ENCODE data around the gene PAFAH2. TPM values are rescaled to one million over a fixed set of nuclear protein-coding genes. Genes with fewer than 3 reads are reported as not detected.

PAFAH2 gene
- total and polyA plus RNA-seq, 2 donors, result 7.4 to 10.0 TPM

GRCh38 chr1:26014179-26014578 lies 16.3 kb upstream of the PAFAH2 start:
- Histone ChIP-seq H3K27ac (ENCODE audit: low read depth) (no peak overlapping the region), H3K4me3 (ENCODE audit: low read depth, low read length) (no peak overlapping the region), H3K36me3 (ENCODE audit: insufficient read depth) (no peaks in the 10 kb centered on the region), H3K4me1 (ENCODE audit: insufficient read depth) (no peaks in the 10 kb centered on the region)
- DNase-seq (ENCODE audit: extremely low spot score), result no peak
- 90% methylated on average over 2 of the region's 2 CpGs for WGBS

- Histone ChIP-seq H3K4me3 (ENCODE audit: low read depth, low read length) (no peak overlapping the region), H3K36me3 (ENCODE audit: insufficient read depth) (no peaks in the 10 kb centered on the region), H3K27ac (ENCODE audit: low read depth) (no peak overlapping the region), H3K4me1 (ENCODE audit: insufficient read depth) (no peaks in the 10 kb centered on the region)
- no peak for DNase-seq (ENCODE audit: extremely low spot score)
- 65% methylated on average over 3 of the region's 3 CpGs for WGBS
These were observed 15.0 kb upstream of the PAFAH2 start for GRCh38 chr1:26012864-26013263.

- no peaks in the 10 kb centered on the region for H3K36me3 ChIP-seq (ENCODE audit: insufficient read depth)
- no peak overlapping the region for H3K4me3 ChIP-seq (ENCODE audit: low read depth, low read length)
- H3K4me1 ChIP-seq (ENCODE audit: insufficient read depth), result no peaks in the 10 kb centered on the region
- 73% methylated on average over 3 of the region's 3 CpGs for WGBS
- no peak overlapping the region for H3K27ac ChIP-seq (ENCODE audit: low read depth)
- DNase-seq (ENCODE audit: extremely low spot score), result no peak
These were observed 13.0 kb upstream of the PAFAH2 start for GRCh38 chr1:26010825-26011224.

- H3K4me3 ChIP-seq (ENCODE audit: low read depth, low read length), result no peak overlapping the region
- 56% methylated on average over 6 of the region's 6 CpGs for WGBS
- no peaks in the 10 kb centered on the region for H3K4me1 ChIP-seq (ENCODE audit: insufficient read depth)
- no peak for DNase-seq (ENCODE audit: extremely low spot score)
- H3K36me3 ChIP-seq (ENCODE audit: insufficient read depth), result no peaks in the 10 kb centered on the region
- no peak overlapping the region for H3K27ac ChIP-seq (ENCODE audit: low read depth)
These were observed 12.1 kb upstream of the PAFAH2 start for GRCh38 chr1:26009796-26010447.

- Histone ChIP-seq H3K4me3 (ENCODE audit: low read depth, low read length) (no peak overlapping the region), H3K4me1 (ENCODE audit: insufficient read depth) (no peaks in the 10 kb centered on the region), H3K27ac (ENCODE audit: low read depth) (no peak overlapping the region), H3K36me3 (ENCODE audit: insufficient read depth) (no peaks in the 10 kb centered on the region)
- DNase-seq (ENCODE audit: extremely low spot score), result no peak
- 92% methylated on average over 16 of the region's 16 CpGs for WGBS
These were observed 8.8 kb upstream of the PAFAH2 start for GRCh38 chr1:26006710-26007109.

- no peak overlapping the region for H3K4me3 ChIP-seq (ENCODE audit: low read depth, low read length)
- H3K36me3 ChIP-seq (ENCODE audit: insufficient read depth), result no peaks in the 10 kb centered on the region
- no peak for DNase-seq (ENCODE audit: extremely low spot score)
- 57% methylated on average over 4 of the region's 4 CpGs for WGBS
- H3K4me1 ChIP-seq (ENCODE audit: insufficient read depth), result no peaks in the 10 kb centered on the region
- no peak overlapping the region for H3K27ac ChIP-seq (ENCODE audit: low read depth)
These were observed 7.7 kb upstream of the PAFAH2 start for GRCh38 chr1:26005434-26006105.

GRCh38 chr1:26003756-26004155 lies 5.9 kb upstream of the PAFAH2 start:
- no peak overlapping the region for H3K4me3 ChIP-seq (ENCODE audit: low read depth, low read length)
- no peaks in the 10 kb centered on the region for H3K4me1 ChIP-seq (ENCODE audit: insufficient read depth)
- no peak for DNase-seq (ENCODE audit: extremely low spot score)
- H3K27ac ChIP-seq (ENCODE audit: low read depth), result no peak overlapping the region
- H3K36me3 ChIP-seq (ENCODE audit: insufficient read depth), result no peaks in the 10 kb centered on the region
- WGBS, result 82% methylated on average over 2 of the region's 2 CpGs

- H3K4me1 ChIP-seq (ENCODE audit: insufficient read depth), result no peaks in the 10 kb centered on the region
- no peak overlapping the region for H3K4me3 ChIP-seq (ENCODE audit: low read depth, low read length)
- DNase-seq (ENCODE audit: extremely low spot score), result no peak
- 92% methylated on average over 4 of the region's 4 CpGs for WGBS
- no peaks in the 10 kb centered on the region for H3K36me3 ChIP-seq (ENCODE audit: insufficient read depth)
- no peak overlapping the region for H3K27ac ChIP-seq (ENCODE audit: low read depth)
These were observed 5.4 kb upstream of the PAFAH2 start for GRCh38 chr1:26003262-26003661.

- H3K36me3 ChIP-seq (ENCODE audit: insufficient read depth), result no peaks in the 10 kb centered on the region
- WGBS, result 85% methylated on average over 18 of the region's 18 CpGs
These were observed 1.4 kb upstream of the PAFAH2 start for GRCh38 chr1:25999041-25999800.

GRCh38 chr1:25996966-25997827 lies 666 bp downstream of the PAFAH2 start:
- H3K36me3 ChIP-seq (ENCODE audit: insufficient read depth), result no peaks in the 10 kb centered on the region
- H3K4me3 ChIP-seq (ENCODE audit: low read depth, low read length), result peak overlapping the region; percentile 44
- H3K27ac ChIP-seq (ENCODE audit: low read depth), result peak overlapping the region; percentile 81
- WGBS, result 3% methylated on average over 13 of the region's 13 CpGs
- no peak for DNase-seq (ENCODE audit: extremely low spot score)
- H3K4me1 ChIP-seq (ENCODE audit: insufficient read depth), result no peaks in the 10 kb centered on the region

More at GRCh38 chr1:25999041-25999800, 1.4 kb upstream of the PAFAH2 start:
- no peak for DNase-seq (ENCODE audit: extremely low spot score)
- Histone ChIP-seq H3K4me1 (ENCODE audit: insufficient read depth) (no peaks in the 10 kb centered on the region), H3K4me3 (ENCODE audit: low read depth, low read length) (no peak overlapping the region), H3K27ac (ENCODE audit: low read depth) (no peak overlapping the region)

- Histone ChIP-seq H3K27ac (ENCODE audit: low read depth) (no peak overlapping the region), H3K4me1 (ENCODE audit: insufficient read depth) (no peaks in the 10 kb centered on the region), H3K36me3 (ENCODE audit: insufficient read depth) (no peaks in the 10 kb centered on the region), H3K4me3 (ENCODE audit: low read depth, low read length) (no peak overlapping the region)
- WGBS, result 93% methylated on average over 3 of the region's 3 CpGs
- no peak for DNase-seq (ENCODE audit: extremely low spot score)
These were observed 3.3 kb downstream of the PAFAH2 start for GRCh38 chr1:25994402-25995150.

- Histone ChIP-seq H3K36me3 (ENCODE audit: insufficient read depth) (peaks cover 3% of the 10 kb centered on the region), H3K4me1 (ENCODE audit: insufficient read depth) (no peaks in the 10 kb centered on the region), H3K27ac (ENCODE audit: low read depth) (no peak overlapping the region), H3K4me3 (ENCODE audit: low read depth, low read length) (no peak overlapping the region)
- DNase-seq (ENCODE audit: extremely low spot score), result no peak
- 79% methylated on average over 8 of the region's 8 CpGs for WGBS
These were observed 4.5 kb downstream of the PAFAH2 start for GRCh38 chr1:25993197-25993951.
